GM21576 (cell line): Measurements from ENCODE around the gene RPP25L.

ENCODE experiments used
- ATAC-seq: cut with Tn5 transposase; IDR thresholded peaks from one replicate; pipeline ENCODE4 v1.9.1; 2021; ENCODE audit warnings: mild to moderate bottlenecking, moderate library complexity; ENCODE audit not compliant: unreplicated experiment

RPP25L gene

GRCh38 chr9:34637356-34638137 lies 25.6 kb upstream of the RPP25L start, which contains the start of gene SIGMAR1:
TSS of gene SIGMAR1 (minus strand) at chr9:34637787. CDS start at chr9:34637697, 90 bp downstream.
- ATAC-seq, result peak; percentile 87

DNA sequence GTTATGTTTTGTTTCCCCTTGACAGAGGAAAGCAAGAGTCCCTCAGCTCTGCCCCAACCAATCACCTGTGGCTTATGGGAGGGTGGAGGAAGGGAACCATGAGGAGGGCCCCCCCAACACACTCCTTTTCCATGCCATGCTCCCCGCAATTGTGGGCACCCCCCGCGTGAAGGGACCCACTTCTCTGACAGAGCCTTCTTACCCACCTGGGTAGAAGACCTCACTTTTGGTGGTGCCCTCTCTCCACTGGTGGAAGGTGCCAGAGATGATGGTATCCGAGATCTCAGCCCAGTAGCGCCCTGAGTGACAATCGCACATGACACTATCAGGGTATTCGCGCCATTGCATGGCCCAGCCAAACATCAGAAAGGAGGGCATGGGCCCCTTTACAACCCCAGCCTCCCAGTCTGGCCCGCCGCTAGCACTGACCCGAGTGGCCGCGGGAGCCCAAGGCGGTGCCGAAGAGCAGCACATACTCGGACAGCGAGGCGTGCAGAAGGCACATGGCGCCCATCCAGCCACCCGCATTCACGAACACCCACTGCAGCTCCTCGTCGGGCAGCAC lies 25.0 kb upstream of the RPP25L start:
- no peak for ATAC-seq

DNA sequence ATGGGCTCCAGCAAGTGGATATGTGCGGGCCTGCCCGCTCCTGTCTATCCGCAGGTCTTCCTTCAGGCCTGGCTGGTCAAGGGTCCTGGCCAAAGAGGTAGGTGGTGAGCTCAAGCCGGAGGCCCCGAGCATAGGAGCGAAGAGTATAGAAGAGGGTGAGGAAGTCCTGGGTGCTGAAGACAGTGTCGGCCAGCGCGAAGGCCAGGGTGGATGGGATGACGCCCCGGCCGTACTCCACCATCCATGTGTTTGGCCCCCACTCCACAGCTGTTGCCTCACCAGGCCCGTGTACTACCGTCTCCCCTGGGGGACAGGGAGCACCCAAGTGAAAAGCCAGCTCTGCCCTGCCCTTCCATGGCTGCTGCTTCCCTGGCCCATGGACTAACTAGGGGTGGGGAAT lies 23.7 kb upstream of the RPP25L start:
- no peak for ATAC-seq

- ATAC-seq, result no peak
Observed at GRCh38 chr9:34634551-34635248, 22.8 kb upstream of the RPP25L start.

GRCh38 chr9:34633851-34634550 lies 22.1 kb upstream of the RPP25L start:
- ATAC-seq, result no peak

GRCh38 chr9:34633166-34633565 lies 21.3 kb upstream of the RPP25L start:
- no peak for ATAC-seq

GRCh38 chr9:34630402-34631154 lies 18.7 kb upstream of the RPP25L start:
- no peak for ATAC-seq

GRCh38 chr9:34629491-34629808 lies 17.6 kb upstream of the RPP25L start:
- no peak for ATAC-seq

- no peak for ATAC-seq
Observed at GRCh38 chr9:34628656-34629490, 17.0 kb upstream of the RPP25L start, which contains the start of gene ARID3C. TSS of gene ARID3C (minus strand) at chr9:34629066. CDS start at chr9:34628014, 1,052 bp downstream.

DNA sequence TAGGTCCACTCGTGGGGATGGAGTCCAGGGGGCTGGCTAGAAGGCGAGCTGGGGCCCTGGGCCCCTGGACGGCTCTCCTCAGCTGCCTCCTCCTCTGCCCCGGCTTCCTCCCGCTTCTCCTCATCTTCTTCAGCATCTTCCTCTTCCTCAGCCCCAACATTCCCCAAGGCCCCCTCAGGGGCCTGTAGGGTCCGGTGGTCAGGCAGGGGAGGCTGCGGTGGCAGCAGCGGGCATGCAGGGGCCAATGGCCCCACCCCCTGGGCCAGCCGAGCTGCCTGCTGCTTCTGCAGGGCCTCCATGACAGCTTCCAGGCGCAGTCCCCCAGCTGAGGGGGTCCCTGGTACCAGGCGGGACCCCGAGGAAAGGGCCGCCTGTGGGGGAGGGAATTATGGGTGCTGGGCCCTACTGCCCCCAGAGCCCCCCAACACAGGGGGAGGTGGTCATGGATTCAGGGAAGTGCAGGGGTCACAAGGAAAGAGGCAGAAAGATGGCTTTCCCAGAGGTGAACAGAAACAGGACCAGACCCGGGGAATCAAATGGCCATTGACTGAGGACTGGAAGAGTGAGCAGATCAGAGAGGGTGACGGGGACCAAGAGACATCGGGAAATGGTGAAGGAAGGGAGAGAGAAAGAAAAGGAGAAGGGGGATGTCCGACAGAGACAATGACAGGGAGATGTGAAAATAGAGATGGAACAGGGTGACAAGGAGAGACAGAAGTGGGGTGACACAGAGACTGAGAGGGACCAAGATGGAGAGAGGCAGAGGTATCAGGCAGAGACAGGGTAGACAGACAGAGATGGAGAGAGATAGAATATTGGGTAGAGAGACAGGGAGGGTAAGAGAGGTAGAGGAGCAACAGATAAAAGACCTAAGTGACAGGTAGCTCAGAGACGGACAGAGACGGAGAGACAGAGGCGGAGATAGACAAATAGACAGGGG lies 16.1 kb upstream of the RPP25L start:
- ATAC-seq, result no peak

GRCh38 chr9:34625186-34625486 lies 13.2 kb upstream of the RPP25L start:
- no peak for ATAC-seq

DNA sequence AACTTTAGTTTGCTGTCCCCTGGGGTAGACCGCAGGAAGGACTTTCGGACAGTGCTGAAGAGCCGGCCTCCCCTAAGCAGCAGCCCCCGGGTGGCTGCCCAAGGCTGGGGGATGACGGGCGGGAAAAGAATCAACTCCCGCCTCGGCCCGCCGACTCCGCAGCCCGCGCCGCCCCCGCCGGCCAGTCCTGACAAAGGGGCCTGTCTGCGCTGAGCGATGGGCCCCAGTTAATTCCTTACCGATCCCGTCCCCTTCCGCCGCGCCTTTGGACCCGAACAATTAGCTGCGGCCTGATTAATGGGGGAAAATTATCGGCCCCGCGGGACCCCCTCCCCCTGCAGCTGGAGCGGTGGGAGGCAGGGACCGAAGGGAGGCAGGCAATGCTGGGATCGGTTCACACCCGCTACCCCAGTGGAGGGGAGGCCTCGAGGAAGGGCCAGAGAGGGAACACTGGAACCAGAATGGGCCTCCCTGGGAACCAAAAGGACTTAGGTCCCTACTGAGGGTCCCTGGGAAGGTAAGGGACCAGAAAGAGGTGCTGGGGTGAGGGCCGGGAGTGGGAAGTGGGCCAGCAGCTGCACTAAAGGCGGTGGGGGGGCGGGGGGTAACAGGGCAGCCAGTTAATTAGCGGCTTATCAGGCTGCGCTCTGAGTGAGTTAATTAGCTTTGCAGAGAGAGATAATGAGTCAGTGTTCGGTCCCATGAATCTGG lies 12.7 kb upstream of the RPP25L start:
- ATAC-seq, result no peak

- ATAC-seq, result no peak
Observed at GRCh38 chr9:34623374-34624235, 11.7 kb upstream of the RPP25L start.

- ATAC-seq, result peak; percentile 98
Observed at GRCh38 chr9:34620061-34620994, 8.4 kb upstream of the RPP25L start, which contains the start of gene DCTN3. TSS of gene DCTN3 (minus strand) at chr9:34620495. CDS start at chr9:34620464, 31 bp downstream.

GRCh38 chr9:34615132-34615531 lies 3.2 kb upstream of the RPP25L start:
- ATAC-seq, result no peak

GRCh38 chr9:34612788-34613390 lies 992 bp upstream of the RPP25L start:
- no peak for ATAC-seq
